ENCODE measurements around the gene MPRIP. TPM values are rescaled to one million over a fixed set of nuclear protein-coding genes. Genes with fewer than 3 reads are reported as not detected.

Gene MPRIP
- total RNA-seq, 2 experiments from 2014 or later, result 132 to 135 TPM

DNA sequence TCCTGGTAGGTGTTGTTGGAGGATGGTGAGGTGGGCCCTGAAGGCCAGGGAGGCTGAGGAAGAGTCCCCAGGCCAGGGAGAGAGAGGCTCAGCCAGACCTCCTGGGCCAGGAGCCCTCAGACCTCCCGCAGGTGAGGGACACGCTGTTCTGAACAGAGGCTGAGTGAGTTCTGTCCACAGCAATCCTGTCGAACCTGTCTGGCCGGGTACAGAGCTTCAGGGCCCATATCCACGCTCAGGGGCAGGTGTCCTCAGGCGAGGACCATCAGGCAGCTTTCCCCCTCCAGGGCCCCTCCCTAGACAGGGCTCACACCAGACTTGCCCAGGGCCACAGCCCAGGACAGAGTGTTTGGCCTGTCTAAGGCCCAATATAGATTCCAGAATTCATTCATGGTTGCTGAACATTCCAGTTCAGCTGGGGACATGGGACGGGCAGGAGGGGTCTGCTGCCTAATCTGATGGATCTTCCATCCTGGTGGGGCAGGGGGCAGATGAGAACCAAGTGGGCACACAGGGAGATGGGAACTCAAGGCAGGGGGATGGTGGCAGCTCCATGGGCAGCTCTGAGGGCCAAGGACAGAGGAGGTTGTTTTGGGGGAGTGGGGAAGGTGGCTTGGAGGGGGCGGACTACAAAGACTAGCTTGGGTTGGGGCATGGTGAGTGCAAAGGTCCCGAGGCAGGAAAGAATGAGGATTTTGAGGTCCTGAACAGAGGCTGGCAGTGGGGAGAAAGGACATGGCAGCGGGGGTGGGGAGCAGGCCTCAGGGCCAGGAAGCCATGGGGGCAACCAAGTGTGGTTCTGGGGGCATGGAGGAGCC, 23.4 kb upstream of the MPRIP start:
- H3K4me3 Mint-ChIP-seq, result no peak overlapping the region
- no peak for ATAC-seq
- no peaks in the 10 kb centered on the region for H3K36me3 Mint-ChIP-seq (ENCODE audit: low read depth)
- TF ChIP-seq, protein P1, sequence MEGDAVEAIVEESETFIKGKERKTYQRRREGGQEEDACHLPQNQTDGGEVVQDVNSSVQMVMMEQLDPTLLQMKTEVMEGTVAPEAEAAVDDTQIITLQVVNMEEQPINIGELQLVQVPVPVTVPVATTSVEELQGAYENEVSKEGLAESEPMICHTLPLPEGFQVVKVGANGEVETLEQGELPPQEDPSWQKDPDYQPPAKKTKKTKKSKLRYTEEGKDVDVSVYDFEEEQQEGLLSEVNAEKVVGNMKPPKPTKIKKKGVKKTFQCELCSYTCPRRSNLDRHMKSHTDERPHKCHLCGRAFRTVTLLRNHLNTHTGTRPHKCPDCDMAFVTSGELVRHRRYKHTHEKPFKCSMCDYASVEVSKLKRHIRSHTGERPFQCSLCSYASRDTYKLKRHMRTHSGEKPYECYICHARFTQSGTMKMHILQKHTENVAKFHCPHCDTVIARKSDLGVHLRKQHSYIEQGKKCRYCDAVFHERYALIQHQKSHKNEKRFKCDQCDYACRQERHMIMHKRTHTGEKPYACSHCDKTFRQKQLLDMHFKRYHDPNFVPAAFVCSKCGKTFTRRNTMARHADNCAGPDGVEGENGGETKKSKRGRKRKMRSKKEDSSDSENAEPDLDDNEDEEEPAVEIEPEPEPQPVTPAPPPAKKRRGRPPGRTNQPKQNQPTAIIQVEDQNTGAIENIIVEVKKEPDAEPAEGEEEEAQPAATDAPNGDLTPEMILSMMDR (IDR thresholded peaks at IDR 0.05), result no peak
- peaks cover 22% of the 10 kb centered on the region for H3K4me1 Mint-ChIP-seq (ENCODE audit: low read depth)
- POLR2A ChIA-PET, result interaction anchor here (0.6 kb wide), 1 partner anchor 226 kb away, joined by 3 read pairs; no protein-coding TSS in a partner anchor
- H3K27ac Mint-ChIP-seq, result no peak overlapping the region
- DNase-seq, result no peak
- CTCF ChIA-PET, result interaction anchor here (1.1 kb wide), 1 partner anchor 18 kb away, joined by 3 read pairs; no protein-coding TSS in a partner anchor
- intact Hi-C loops (cut with micrococcal nuclease), result no loop called here
- H3K27me3 Mint-ChIP-seq, result no peaks in the 10 kb centered on the region
- H3K9me3 Mint-ChIP-seq, result no peaks in the 10 kb centered on the region

DNA sequence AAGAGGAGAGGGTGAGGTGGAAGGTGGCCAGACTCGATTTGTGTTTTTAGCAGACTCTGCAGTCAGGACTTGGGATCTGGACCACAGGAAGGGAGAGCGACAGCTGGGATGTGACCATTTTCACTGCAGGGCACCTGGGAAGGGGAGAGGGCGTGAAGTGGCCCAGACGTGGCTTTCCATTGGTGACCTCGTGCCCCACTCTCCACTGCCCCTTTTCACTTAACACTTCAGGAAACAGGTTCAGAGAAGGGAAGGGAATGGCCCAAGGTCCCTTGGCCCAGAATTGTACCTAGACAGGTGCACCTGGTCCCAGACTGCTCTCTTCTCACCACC, 22.9 kb upstream of the MPRIP start:
- Mint-ChIP-seq H3K9me3 (no peaks in the 10 kb centered on the region), H3K36me3 (ENCODE audit: low read depth) (no peaks in the 10 kb centered on the region), H3K27me3 (no peaks in the 10 kb centered on the region), H3K4me3 (no peak overlapping the region), H3K27ac (no peak overlapping the region), H3K4me1 (ENCODE audit: low read depth) (peaks cover 22% of the 10 kb centered on the region)
- ChIA-PET POLR2A (no interaction called here), CTCF (no interaction called here)
- intact Hi-C loops (cut with micrococcal nuclease), result no loop called here
- TF ChIP-seq, protein P1 (IDR thresholded peaks at IDR 0.05), result no peak
- ATAC-seq, result no peak
- no peak for DNase-seq

DNA sequence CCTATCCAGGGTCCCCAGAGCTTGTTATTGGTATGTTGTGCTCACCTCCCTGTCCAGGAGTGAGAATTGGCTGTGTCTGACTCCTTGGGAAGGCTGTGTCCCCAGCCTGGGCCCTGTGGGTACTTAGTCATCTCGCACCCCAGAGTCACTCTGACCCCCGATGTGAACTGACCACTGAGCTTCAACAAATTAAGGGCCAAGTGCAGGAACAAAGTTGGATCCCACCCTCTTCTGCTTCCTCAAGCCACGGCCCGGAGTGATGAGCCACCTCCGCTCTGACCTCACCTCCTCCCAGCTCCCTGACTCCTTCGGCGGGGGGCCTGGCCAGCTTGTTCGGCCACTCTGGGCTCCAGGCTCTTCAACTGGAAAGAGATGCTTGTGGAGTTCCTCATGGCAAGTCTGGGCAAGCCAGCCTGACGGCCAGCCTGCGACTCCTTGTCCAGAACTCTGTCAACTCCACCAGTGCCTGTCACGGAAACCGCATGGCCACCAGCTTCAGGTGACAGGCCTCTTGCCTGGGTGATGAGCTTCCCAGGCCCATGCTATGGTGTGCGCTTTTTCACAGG, 22.3 kb upstream of the MPRIP start:
- intact Hi-C loops (cut with micrococcal nuclease), result no loop called here
- Mint-ChIP-seq H3K36me3 (ENCODE audit: low read depth) (no peaks in the 10 kb centered on the region), H3K27me3 (no peaks in the 10 kb centered on the region), H3K4me3 (no peak overlapping the region), H3K4me1 (ENCODE audit: low read depth) (peaks cover 22% of the 10 kb centered on the region), H3K9me3 (no peaks in the 10 kb centered on the region), H3K27ac (no peak overlapping the region)
- ChIA-PET POLR2A (no interaction called here), CTCF (interaction anchor here (0.9 kb wide), 1 partner anchor 15 kb away, joined by 3 read pairs; no protein-coding TSS in a partner anchor)
- no peak for ATAC-seq
- TF ChIP-seq, protein P1 (IDR thresholded peaks at IDR 0.05), result no peak
- DNase-seq, result no peak

GRCh38 chr17:17020821-17021193, 21.4 kb upstream of the MPRIP start:
- Mint-ChIP-seq H3K9me3 (no peaks in the 10 kb centered on the region), H3K36me3 (ENCODE audit: low read depth) (no peaks in the 10 kb centered on the region), H3K4me1 (ENCODE audit: low read depth) (peaks cover 19% of the 10 kb centered on the region), H3K27ac (no peak overlapping the region), H3K27me3 (no peaks in the 10 kb centered on the region), H3K4me3 (no peak overlapping the region)
- DNase-seq (no peak), ATAC-seq (no peak)
- intact Hi-C loops (cut with micrococcal nuclease), result no loop called here
- ChIA-PET CTCF (no interaction called here), POLR2A (no interaction called here)
- TF ChIP-seq, protein P1 (IDR thresholded peaks at IDR 0.05), result no peak

- Mint-ChIP-seq H3K27ac (no peak overlapping the region), H3K36me3 (ENCODE audit: low read depth) (no peaks in the 10 kb centered on the region), H3K4me3 (no peak overlapping the region), H3K4me1 (ENCODE audit: low read depth) (peaks cover 15% of the 10 kb centered on the region), H3K27me3 (no peaks in the 10 kb centered on the region), H3K9me3 (no peaks in the 10 kb centered on the region)
- POLR2A ChIA-PET, result no interaction called here
- intact Hi-C loops (cut with micrococcal nuclease), result no loop called here
- TF ChIP-seq, protein P1 (IDR thresholded peaks at IDR 0.05), result no peak
- DNase-seq (no peak), ATAC-seq (no peak)
- CTCF ChIA-PET, result no interaction called here
These were observed 20.9 kb upstream of the MPRIP start for GRCh38 chr17:17021194-17021863.

Measured in activated CD8-positive, alpha-beta T cell treated with anti-CD3 and anti-CD28 coated beads for 36 hours (primary cell).